Kidney (tissue), 14 donors: Measurements from ENCODE around the gene SLX4IP. TPM values are rescaled to one million over a fixed set of nuclear protein-coding genes. Genes with fewer than 3 reads are reported as not detected.
"Not testable (repeated sequence)": the region's sequence is repeated elsewhere in the genome, so short reads cannot be mapped to it uniquely, and the experiment has no call there.

Experiments used
- DNase-seq, 5 donors: peaks; one replicate each; pipeline ENCODE4 v3.0.0-alpha.2; 2013 to 2020
- FAIRE-seq: peaks from 2 replicates; lab custom pipeline; 2012; peaks lifted over from hg19 to GRCh38; lab: Jason Lieb, UNC
- H3K27ac ChIP-seq, 2 donors: one replicate each; pipeline ENCODE4 v1.7.0; 2013; ENCODE audit warnings: low read depth in 2 of 2, low read length in 2 of 2, inconsistent platforms in 1 of 2
- H3K27me3 ChIP-seq: one replicate; pipeline ENCODE4 v1.7.1; 2013; ENCODE audit warnings: low read length, inconsistent platforms; ENCODE audit not compliant: control insufficient read depth, insufficient read depth
- H3K36me3 ChIP-seq, 3 donors: one replicate each; pipeline versions ENCODE4 v1.7.0 to v1.7.1; 2013; ENCODE audit warnings: low read length in 3 of 3, control low read depth in 1 of 3, inconsistent platforms in 1 of 3; ENCODE audit not compliant: insufficient read depth in 3 of 3, control insufficient read depth in 2 of 3
- H3K4me1 ChIP-seq, 3 donors: one replicate each; pipeline versions ENCODE4 v1.7.0 to v1.7.1; 2013; ENCODE audit warnings: low read length in 3 of 3, inconsistent platforms in 1 of 3, low read depth in 1 of 3; ENCODE audit not compliant: control insufficient read depth in 2 of 3, insufficient read depth in 2 of 3
- H3K4me3 ChIP-seq, 3 donors: one replicate each; pipeline versions ENCODE4 v1.7.0 to v1.8.1; 2013; ENCODE audit warnings: low read length in 3 of 3, control low read depth in 1 of 3, inconsistent platforms in 1 of 3
- H3K9ac ChIP-seq, 3 donors: one replicate each; pipeline versions ENCODE4 v1.7.0 to v1.7.1; 2013; ENCODE audit warnings: low read length in 3 of 3, control low read depth in 1 of 3, inconsistent platforms in 1 of 3
- H3K9me3 ChIP-seq, 3 donors: one replicate each; pipeline versions ENCODE4 v1.7.0 to v1.7.1; 2013; ENCODE audit warnings: low read length in 3 of 3, control low read depth in 1 of 3, inconsistent platforms in 1 of 3; ENCODE audit not compliant: control insufficient read depth in 2 of 3, insufficient read depth in 1 of 3
- intact Hi-C: fragments of 100-400 bp; cut with DNase I; formaldehyde crosslinking; loops from one replicate; pipeline ENCODE4 v1.11.1; 2022
- polyA plus RNA-seq: library from polyadenylated mRNA; stranded (reverse); fragments of 350-450 nt; fragmentation: Illumina TruSeq; extraction: RNeasy Lipid Tissue Mini Kit (QIAGEN cat#74804); gene quantifications from one replicate; pipeline ENCODE4 v1.2.3, GENCODE V29; 2014; ENCODE audit warnings: low read depth, low replicate concordance; ENCODE audit not compliant: insufficient read depth
- total RNA-seq: library from RNA; stranded (reverse); fragmentation: NEBNext Ultra II Directional; extraction: Animal tissue kit (Norgen Biotek cat#: 25700); gene quantifications from one replicate; pipeline ENCODE4 v1.2.1, GENCODE V29; 2021
- TF ChIP-seq, protein P1 (sequence below): IDR thresholded peaks from 3 replicates; pipeline ENCODE4 v1.5.1; 2012; ENCODE audit warnings: mild to moderate bottlenecking, moderate library complexity, borderline replicate concordance; ENCODE audit not compliant: insufficient read depth; ENCODE audit errors: extremely low read depth
- donor health status: control.
- donor health status: control.
- donor health status: control.
- donor health status: control.
- donor health status: control.
- donor health status: DM: yes; HTN: yes; CAD: no.
- donor health status: Normal renal cell carcinoma (clear cell type).

SLX4IP gene
- total and polyA plus RNA-seq, 2 donors from 2014 or later = 2.6 to 7.6 TPM

- Histone ChIP-seq H3K36me3 (peaks cover 2 to 10% (median 10%) of the 10 kb centered on the region in 3 donors), H3K4me3 (no peak overlapping the region), H3K27ac (no peak overlapping the region), H3K9me3 (no peaks in the 10 kb centered on the region), H3K9ac (no peak overlapping the region), H3K27me3 (no peaks in the 10 kb centered on the region), H3K4me1 (no peaks in the 10 kb centered on the region)
- intact Hi-C loops = no loop called here
- TF ChIP-seq, protein P1, sequence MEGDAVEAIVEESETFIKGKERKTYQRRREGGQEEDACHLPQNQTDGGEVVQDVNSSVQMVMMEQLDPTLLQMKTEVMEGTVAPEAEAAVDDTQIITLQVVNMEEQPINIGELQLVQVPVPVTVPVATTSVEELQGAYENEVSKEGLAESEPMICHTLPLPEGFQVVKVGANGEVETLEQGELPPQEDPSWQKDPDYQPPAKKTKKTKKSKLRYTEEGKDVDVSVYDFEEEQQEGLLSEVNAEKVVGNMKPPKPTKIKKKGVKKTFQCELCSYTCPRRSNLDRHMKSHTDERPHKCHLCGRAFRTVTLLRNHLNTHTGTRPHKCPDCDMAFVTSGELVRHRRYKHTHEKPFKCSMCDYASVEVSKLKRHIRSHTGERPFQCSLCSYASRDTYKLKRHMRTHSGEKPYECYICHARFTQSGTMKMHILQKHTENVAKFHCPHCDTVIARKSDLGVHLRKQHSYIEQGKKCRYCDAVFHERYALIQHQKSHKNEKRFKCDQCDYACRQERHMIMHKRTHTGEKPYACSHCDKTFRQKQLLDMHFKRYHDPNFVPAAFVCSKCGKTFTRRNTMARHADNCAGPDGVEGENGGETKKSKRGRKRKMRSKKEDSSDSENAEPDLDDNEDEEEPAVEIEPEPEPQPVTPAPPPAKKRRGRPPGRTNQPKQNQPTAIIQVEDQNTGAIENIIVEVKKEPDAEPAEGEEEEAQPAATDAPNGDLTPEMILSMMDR = no peak
- no peak for FAIRE-seq
- DNase-seq = no peak
These were observed 20.0 kb upstream of the SLX4IP start for GRCh38 chr20:10415013-10415650.

- DNase-seq, intact Hi-C loops, H3K9ac ChIP-seq, H3K27ac ChIP-seq, H3K27me3 ChIP-seq, H3K4me1 ChIP-seq, FAIRE-seq, H3K9me3 ChIP-seq, H3K4me3 ChIP-seq: not testable (repeated sequence)
- peaks cover 2 to 10% (median 10%) of the 10 kb centered on the region in 3 donors for H3K36me3 ChIP-seq
These were observed 17.9 kb upstream of the SLX4IP start for GRCh38 chr20:10417218-10417617.

- intact Hi-C loops = loop anchor here (10.0 kb wide), 1 partner anchor 445 kb away; no protein-coding TSS in a partner anchor
- Histone ChIP-seq H3K4me1 (no peaks in the 10 kb centered on the region), H3K36me3 (peaks cover 0 to 6% (median 0%) of the 10 kb centered on the region in 3 donors), H3K9me3 (no peaks in the 10 kb centered on the region), H3K9ac (no peak overlapping the region), H3K27me3 (no peaks in the 10 kb centered on the region), H3K27ac (no peak overlapping the region), H3K4me3 (no peak overlapping the region)
- no peak for DNase-seq
- TF ChIP-seq, protein P1 = no peak
- FAIRE-seq = peak; percentile 6
These were observed 15.5 kb upstream of the SLX4IP start for GRCh38 chr20:10419550-10420133.

GRCh38 chr20:10423735-10424134 is 11.4 kb upstream of the SLX4IP start:
- Histone ChIP-seq H3K36me3 (no peaks in the 10 kb centered on the region), H3K27me3 (no peaks in the 10 kb centered on the region), H3K9ac (no peak overlapping the region), H3K4me1 (no peaks in the 10 kb centered on the region), H3K27ac (no peak overlapping the region), H3K9me3 (no peaks in the 10 kb centered on the region), H3K4me3 (no peak overlapping the region)
- TF ChIP-seq, protein P1 = no peak
- intact Hi-C loops = loop anchor here (10.0 kb wide), 1 partner anchor 449 kb away; no protein-coding TSS in a partner anchor
- FAIRE-seq (peak; percentile 35), DNase-seq (no peak)
